ENCODE data around the gene SH2D4B. TPM values are rescaled to one million over a fixed set of nuclear protein-coding genes. Genes with fewer than 3 reads are reported as not detected.

Gene SH2D4B
- total RNA-seq, 1 donor from 2014 or later: not detected

GRCh38 chr10:80517416-80518142 lies 20.1 kb upstream of the SH2D4B start:
- TF ChIP-seq CTCF (IDR thresholded peaks at IDR 0.05; ENCODE audit: borderline replicate concordance): no peak
- intact Hi-C loops (cut with micrococcal nuclease): no loop called here
- Histone ChIP-seq H3K4me3 (no peak overlapping the region), H3K36me3 (peaks cover 81% of the 10 kb centered on the region), H3K4me1 (peaks cover 79% of the 10 kb centered on the region), H3K27ac (replicated peaks) (peak overlapping the region; percentile 82), H3K27me3 (ENCODE audit: low read depth) (no peaks in the 10 kb centered on the region), H3K9me3 (replicated peaks) (no peaks in the 10 kb centered on the region)
- no peak for DNase-seq

GRCh38 chr10:80518143-80518806 lies 19.4 kb upstream of the SH2D4B start:
- intact Hi-C loops (cut with micrococcal nuclease): no loop called here
- no peaks in the 10 kb centered on the region for H3K27me3 ChIP-seq (ENCODE audit: low read depth)
- no peak for TF ChIP-seq CTCF (IDR thresholded peaks at IDR 0.05; ENCODE audit: borderline replicate concordance)
- no peaks in the 10 kb centered on the region for H3K9me3 ChIP-seq (replicated peaks)
- peaks cover 74% of the 10 kb centered on the region for H3K36me3 ChIP-seq
- H3K27ac ChIP-seq (replicated peaks): peak overlapping the region; percentile 82
- peaks cover 74% of the 10 kb centered on the region for H3K4me1 ChIP-seq
- peak overlapping the region; percentile 17 for H3K4me3 ChIP-seq
- DNase-seq: no peak

- peak overlapping the region; percentile 17 for H3K4me3 ChIP-seq
- peaks cover 68% of the 10 kb centered on the region for H3K36me3 ChIP-seq
- H3K27ac ChIP-seq (replicated peaks): peak overlapping the region; percentile 82
- intact Hi-C loops (cut with micrococcal nuclease): no loop called here
- no peaks in the 10 kb centered on the region for H3K9me3 ChIP-seq (replicated peaks)
- H3K4me1 ChIP-seq: peaks cover 73% of the 10 kb centered on the region
- no peaks in the 10 kb centered on the region for H3K27me3 ChIP-seq (ENCODE audit: low read depth)
- no peak for TF ChIP-seq CTCF (IDR thresholded peaks at IDR 0.05; ENCODE audit: borderline replicate concordance)
- peak; percentile 43 for DNase-seq
These were observed 18.8 kb upstream of the SH2D4B start for GRCh38 chr10:80518807-80519360.

- Histone ChIP-seq H3K4me3 (no peak overlapping the region), H3K9me3 (replicated peaks) (no peaks in the 10 kb centered on the region), H3K27ac (replicated peaks) (peak overlapping the region; percentile 82), H3K4me1 (peaks cover 71% of the 10 kb centered on the region), H3K36me3 (peaks cover 56% of the 10 kb centered on the region), H3K27me3 (ENCODE audit: low read depth) (no peaks in the 10 kb centered on the region)
- no peak for DNase-seq
- intact Hi-C loops (cut with micrococcal nuclease): no loop called here
- TF ChIP-seq CTCF (IDR thresholded peaks at IDR 0.05; ENCODE audit: borderline replicate concordance): no peak
These were observed 17.6 kb upstream of the SH2D4B start for GRCh38 chr10:80519936-80520650.

- intact Hi-C loops (cut with micrococcal nuclease): no loop called here
- Histone ChIP-seq H3K4me1 (peaks cover 70% of the 10 kb centered on the region), H3K27me3 (ENCODE audit: low read depth) (no peaks in the 10 kb centered on the region), H3K27ac (replicated peaks) (peak overlapping the region; percentile 82), H3K4me3 (no peak overlapping the region), H3K36me3 (peaks cover 48% of the 10 kb centered on the region), H3K9me3 (replicated peaks) (no peaks in the 10 kb centered on the region)
- no peak for DNase-seq
- no peak for TF ChIP-seq CTCF (IDR thresholded peaks at IDR 0.05; ENCODE audit: borderline replicate concordance)
These were observed 16.8 kb upstream of the SH2D4B start for GRCh38 chr10:80520661-80521470.
